AG04450 (cell line): ENCODE data around the gene XAGE1B. TPM values are rescaled to one million over a fixed set of nuclear protein-coding genes. Genes with fewer than 3 reads are reported as not detected.
"Not testable (repeated sequence)": the region's sequence is repeated elsewhere in the genome, so short reads cannot be mapped to it uniquely, and the experiment has no call there.

ENCODE experiments used
- CTCF ChIA-PET: fragments of 300-600, 350-600 bp; formaldehyde crosslinking; extraction: SDS; loops from one replicate; lab custom pipeline; 2022; ENCODE audit warnings: antibody characterized with exemption, inconsistent platforms; lab: Charles Lee
- POLR2A ChIA-PET: fragments of 350-600 bp; formaldehyde crosslinking; extraction: SDS; loops from one replicate; lab custom pipeline; 2021; ENCODE audit warnings: antibody characterized with exemption, inconsistent platforms; lab: Yijun Ruan, JAX
- DNase-seq: peaks from one replicate; pipeline ENCODE4 v3.0.0-alpha.2; 2011; ENCODE audit warnings: low read depth, low spot score
- H3K27ac ChIP-seq: one replicate; pipeline ENCODE4 v1.5.1; 2012; ENCODE audit warnings: low read depth, low read length, control low read depth
- H3K27me3 ChIP-seq: one replicate; pipeline ENCODE4 v1.6.0; 2012; ENCODE audit warnings: low read length; ENCODE audit not compliant: control insufficient read depth, insufficient read depth
- H3K4me3 ChIP-seq: 2 replicates; pipeline ENCODE4 v1.5.1; 2011; ENCODE audit warnings: mild to moderate bottlenecking, low read depth, low read length, control low read depth
- H3K9me3 ChIP-seq: 2 replicates; pipeline ENCODE4 v1.5.1; 2012; ENCODE audit warnings: low read length; ENCODE audit not compliant: control insufficient read depth, insufficient read depth
- CTCF ChIP-seq: IDR thresholded peaks from 2 replicates; pipeline ENCODE4 v1.5.1; 2011; ENCODE audit warnings: low read depth, low read length, control low read depth, inconsistent platforms
- polyA minus RNA-seq: library from RNA; depleted of rRNA, polyadenylated mRNA; stranded (reverse); fragments of >200 nt; gene quantifications from 2 replicates; pipeline ENCODE4 v1.2.3, GENCODE V29; 2011; rRNA and poly(A)+ RNA removed
- polyA plus RNA-seq: library from polyadenylated mRNA; depleted of rRNA; stranded (reverse); fragments of >200 nt; gene quantifications from 2 replicates; pipeline ENCODE4 v1.2.3, GENCODE V29; 2011; rRNA removed

The XAGE1B gene
- polyA plus RNA-seq, result not detected in 2 replicates
- polyA minus RNA-seq, result not detected in 2 replicates

GRCh38 chrX:52516987-52517325, at the start of gene XAGE1B:
Gene XAGE1B (minus strand): TSS chrX:52517063. CDS start chrX:52515527, 1,536 bp downstream.
- CTCF ChIA-PET, POLR2A ChIA-PET, H3K27ac ChIP-seq, DNase-seq, H3K4me3 ChIP-seq, H3K27me3 ChIP-seq, H3K9me3 ChIP-seq: not testable (repeated sequence)

GRCh38 chrX:52563105-52563504, 46.2 kb upstream of the XAGE1B start:
- DNase-seq, result no peak
- Histone ChIP-seq H3K27me3 (no peaks in the 10 kb centered on the region), H3K27ac (no peak overlapping the region), H3K9me3 (no peaks in the 10 kb centered on the region), H3K4me3 (no peak overlapping the region)
- ChIA-PET CTCF (no interaction called here), POLR2A (no interaction called here)
- TF ChIP-seq CTCF, result no peak

- DNase-seq, result no peak
- POLR2A ChIA-PET, result no interaction called here
- no peak overlapping the region for H3K27ac ChIP-seq
- TF ChIP-seq CTCF, result no peak
- no peaks in the 10 kb centered on the region for H3K9me3 ChIP-seq
- no peak overlapping the region for H3K4me3 ChIP-seq
- no peaks in the 10 kb centered on the region for H3K27me3 ChIP-seq
- CTCF ChIA-PET, result no interaction called here
These were observed 41.3 kb upstream of the XAGE1B start for GRCh38 chrX:52558140-52558539.

- H3K27me3 ChIP-seq, result no peaks in the 10 kb centered on the region
- H3K9me3 ChIP-seq, result no peaks in the 10 kb centered on the region
- no peak for DNase-seq
- no peak for TF ChIP-seq CTCF
- H3K27ac ChIP-seq, result no peak overlapping the region
- POLR2A ChIA-PET, result no interaction called here
- CTCF ChIA-PET, result interaction anchor here (1.4 kb wide), 1 partner anchor 17 kb away, joined by 4 read pairs; no protein-coding TSS in a partner anchor
- no peak overlapping the region for H3K4me3 ChIP-seq
These were observed 39.9 kb upstream of the XAGE1B start for GRCh38 chrX:52556741-52557140.

- Histone ChIP-seq H3K27me3 (no peaks in the 10 kb centered on the region), H3K4me3 (no peak overlapping the region), H3K9me3 (no peaks in the 10 kb centered on the region), H3K27ac (no peak overlapping the region)
- no peak for DNase-seq
- TF ChIP-seq CTCF, result no peak
- POLR2A ChIA-PET, result no interaction called here
- CTCF ChIA-PET, result interaction anchor here (1.2 kb wide), 1 partner anchor 21 kb away, joined by 4 read pairs; no protein-coding TSS in a partner anchor
These were observed 37.3 kb upstream of the XAGE1B start for GRCh38 chrX:52553995-52554642.

GRCh38 chrX:52548769-52549168, 31.9 kb upstream of the XAGE1B start:
- CTCF ChIA-PET, H3K4me3 ChIP-seq, H3K9me3 ChIP-seq, POLR2A ChIA-PET, DNase-seq, H3K27me3 ChIP-seq, H3K27ac ChIP-seq: not testable (repeated sequence)
